HG03442 (cell line): Measurements from ENCODE around the gene CRHR1.
"Not testable (repeated sequence)": the region's sequence is repeated elsewhere in the genome, so short reads cannot be mapped to it uniquely, and the experiment has no call there.

Experiments used
- ATAC-seq: cut with Tn5 transposase; IDR thresholded peaks from one replicate; pipeline ENCODE4 v1.9.1; 2021; ENCODE audit warnings: mild to moderate bottlenecking, moderate library complexity; ENCODE audit not compliant: unreplicated experiment

Gene CRHR1

GRCh38 chr17:45862127-45862526 is 78.0 kb downstream of the CRHR1 start:
- ATAC-seq = not testable (repeated sequence)

- ATAC-seq = no peak
Measured at GRCh38 chr17:45863857-45864654, 79.9 kb downstream of the CRHR1 start.

DNA sequence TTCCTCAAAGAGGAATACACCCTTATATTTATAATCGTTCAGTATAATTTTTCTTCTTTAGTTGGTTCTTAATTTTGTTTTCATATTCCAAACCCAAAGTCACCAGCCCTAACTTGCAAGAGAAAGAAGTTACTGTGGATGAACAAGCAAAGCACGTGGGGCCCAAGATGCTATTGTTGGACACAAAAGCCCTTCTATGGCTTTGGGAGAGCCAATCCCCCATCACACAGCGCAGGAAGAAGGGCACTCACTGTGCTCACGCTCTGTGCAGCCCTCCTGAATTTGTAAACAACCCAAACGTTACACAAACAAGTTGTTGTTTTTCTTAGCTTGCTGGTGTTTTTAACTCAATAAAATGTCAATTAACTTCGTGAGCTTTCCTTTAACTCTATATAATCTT is 83.1 kb downstream of the CRHR1 start:
- ATAC-seq = no peak

GRCh38 chr17:45867702-45868101 is 83.6 kb downstream of the CRHR1 start:
- no peak for ATAC-seq

DNA sequence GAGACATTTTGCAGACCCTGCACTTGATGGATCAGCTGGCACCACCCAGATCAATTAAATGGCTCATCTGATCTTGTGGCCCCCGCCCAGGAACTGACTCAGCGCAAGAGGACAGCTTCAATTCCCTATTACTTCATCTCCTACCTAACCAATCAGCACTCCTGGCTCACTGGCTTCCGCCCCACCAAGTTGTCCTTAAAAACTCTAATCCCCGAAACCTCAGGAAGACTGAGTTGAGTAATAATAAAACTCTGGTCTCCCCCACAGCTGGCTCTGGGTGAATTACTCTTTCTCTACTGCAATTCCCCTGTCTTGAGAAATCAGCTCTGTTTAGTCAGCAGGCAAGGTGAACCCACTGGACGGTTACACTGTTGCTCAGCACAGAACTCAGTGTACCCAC is 84.2 kb downstream of the CRHR1 start:
- ATAC-seq = no peak

- no peak for ATAC-seq
Measured at GRCh38 chr17:45869676-45870341, 85.7 kb downstream of the CRHR1 start.

GRCh38 chr17:45870342-45870974 is 86.3 kb downstream of the CRHR1 start:
- ATAC-seq = no peak

GRCh38 chr17:45871718-45872117 is 87.6 kb downstream of the CRHR1 start:
- ATAC-seq = no peak

DNA sequence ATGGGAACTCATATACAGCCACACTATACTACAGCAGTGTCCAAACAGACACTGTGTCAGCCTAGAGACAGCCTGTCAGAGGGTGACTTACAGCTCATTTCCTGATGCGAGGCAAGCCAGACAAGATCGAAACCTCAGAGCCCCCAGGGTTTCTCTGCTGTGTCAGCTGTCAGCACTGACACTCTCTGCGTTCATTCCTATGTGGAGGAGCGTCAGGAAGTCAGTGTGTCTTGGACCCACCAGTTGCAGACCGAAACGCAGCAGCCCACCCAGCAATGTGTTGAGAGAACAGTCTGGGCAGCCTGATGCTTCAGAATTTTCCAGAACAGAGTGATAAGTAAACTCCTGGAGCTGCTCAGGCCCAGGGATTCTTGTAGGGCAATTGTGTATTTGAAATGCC is 89.6 kb downstream of the CRHR1 start:
- ATAC-seq = no peak

- ATAC-seq = no peak
Measured at GRCh38 chr17:45874151-45874550, 90.0 kb downstream of the CRHR1 start.

DNA sequence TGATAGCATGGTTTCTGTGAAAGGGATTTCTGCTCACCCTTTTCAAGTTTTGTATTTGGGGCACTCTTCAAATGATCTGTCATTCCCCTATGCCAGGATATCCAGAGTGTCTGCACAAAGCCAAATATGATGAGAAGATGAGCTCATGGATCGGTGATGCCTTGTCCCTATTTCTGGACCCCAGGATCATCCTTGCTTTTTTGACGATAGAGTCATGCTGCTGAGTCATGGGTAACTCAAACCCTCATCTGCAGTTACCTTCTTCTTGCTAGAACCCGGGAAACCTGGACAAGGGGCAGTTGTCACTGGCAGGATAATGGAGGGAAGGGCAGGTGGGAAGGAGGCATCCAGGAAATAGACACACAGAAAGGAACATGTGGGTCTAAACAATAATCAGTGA is 92.4 kb downstream of the CRHR1 start:
- no peak for ATAC-seq

- ATAC-seq = no peak
Measured at GRCh38 chr17:45877467-45877866, 93.3 kb downstream of the CRHR1 start.

DNA sequence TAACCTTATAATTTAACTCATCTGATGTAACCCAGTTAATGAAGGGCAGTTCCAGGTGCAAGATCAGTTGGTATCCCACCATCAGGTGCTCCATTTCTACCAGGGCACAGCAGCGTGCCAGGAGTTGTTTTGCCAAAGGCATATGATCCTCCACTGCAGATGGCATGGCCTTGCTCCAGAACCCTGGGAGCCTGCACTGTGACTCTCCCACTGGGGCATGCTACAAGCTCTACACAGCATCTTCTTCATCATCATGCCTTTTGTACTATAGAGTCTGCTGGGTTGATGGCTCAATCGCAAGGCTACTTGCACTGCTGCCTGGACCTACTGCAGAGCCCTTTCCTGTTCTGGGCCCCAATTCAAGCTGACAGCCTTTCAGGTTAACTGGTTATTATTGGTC is 98.9 kb downstream of the CRHR1 start:
- ATAC-seq = no peak
